NCI-H226 (cell line): Measurements from ENCODE around the gene RFX8.
A peak's percentile ranks its signal among the peaks of the same experiment; 100 is the strongest.
"Not testable (repeated sequence)": the region's sequence is repeated elsewhere in the genome, so short reads cannot be mapped to it uniquely, and the experiment has no call there.

Source experiments
- DNase-seq: peaks from one replicate; pipeline ENCODE4 v3.0.0-alpha.2; 2015

Gene RFX8

DNA sequence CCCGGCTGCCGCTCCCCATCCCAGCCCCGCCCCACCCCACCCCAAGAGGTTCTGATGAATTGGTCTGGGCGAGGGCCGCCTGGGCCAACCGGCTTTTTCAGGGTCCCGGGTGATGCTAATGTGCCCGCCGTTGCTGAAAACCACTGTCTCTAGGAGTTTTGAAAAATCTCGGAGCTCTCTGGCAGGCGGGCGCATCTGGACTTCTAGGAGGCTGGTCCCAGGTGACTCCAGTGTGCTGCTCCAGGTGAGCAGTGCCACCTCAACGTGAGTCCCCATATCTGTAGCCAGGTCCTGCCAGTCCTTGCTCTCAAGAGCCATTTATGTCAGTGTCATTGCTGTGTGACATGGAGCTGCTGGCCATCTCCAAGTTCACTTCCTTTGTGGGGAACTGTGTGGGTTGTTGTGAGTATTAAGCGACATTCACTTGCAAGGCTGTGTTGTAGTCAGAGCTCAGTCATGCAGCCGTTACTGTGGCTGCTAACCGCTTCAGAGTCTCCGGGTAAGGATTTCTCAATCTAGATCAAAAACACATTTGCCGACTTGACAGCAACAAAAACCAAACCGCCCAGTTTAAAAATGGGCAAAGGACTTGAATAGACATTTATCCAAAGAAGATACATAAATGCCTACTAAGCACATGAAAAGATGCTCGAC, at the start of gene RFX8:
Gene RFX8 (minus strand): TSS at position 382 of the 654 bp plus-strand sequence. CDS start 8,264 bp downstream, outside the sequence.
- no peak for DNase-seq

DNA sequence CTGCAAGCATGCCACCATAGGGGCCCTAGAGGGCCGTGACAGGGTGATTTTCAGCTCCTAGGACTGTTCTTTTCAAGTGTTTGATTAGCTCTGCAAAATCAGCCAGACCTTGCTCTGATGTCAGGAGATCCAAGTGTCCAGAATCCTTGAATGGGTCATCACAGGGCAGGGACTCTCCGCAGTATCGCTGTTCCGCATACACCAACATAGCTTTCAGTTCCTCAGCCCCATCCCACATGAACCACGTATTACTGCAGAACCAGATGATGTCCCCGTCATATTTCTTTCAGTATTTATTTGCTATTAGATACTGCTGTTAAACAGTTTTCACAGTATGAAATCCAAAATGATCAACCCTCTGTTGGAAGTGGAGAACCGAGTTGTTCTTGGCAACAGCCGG, 46.6 kb upstream of the RFX8 start:
- DNase-seq: no peak

DNA sequence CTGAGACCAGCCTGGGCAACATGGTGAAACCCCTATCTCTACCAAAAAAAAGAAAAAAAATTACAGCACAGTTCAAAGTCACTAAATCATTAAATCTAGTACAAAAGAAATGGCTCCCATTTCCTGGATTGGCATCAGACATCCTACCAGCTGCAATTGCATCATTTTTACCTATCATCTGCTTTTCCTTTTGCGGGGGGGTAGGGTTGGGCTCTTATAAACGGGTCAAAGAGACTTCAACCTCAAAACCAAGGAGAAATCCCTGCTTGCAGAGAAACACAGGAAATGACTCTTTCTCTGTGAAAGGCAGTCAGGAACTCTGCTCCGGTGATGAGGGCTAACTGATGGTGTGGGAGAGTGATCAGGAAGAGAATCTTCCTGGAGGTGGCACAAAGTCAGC, 45.3 kb upstream of the RFX8 start:
- peak; percentile 88 for DNase-seq

DNA sequence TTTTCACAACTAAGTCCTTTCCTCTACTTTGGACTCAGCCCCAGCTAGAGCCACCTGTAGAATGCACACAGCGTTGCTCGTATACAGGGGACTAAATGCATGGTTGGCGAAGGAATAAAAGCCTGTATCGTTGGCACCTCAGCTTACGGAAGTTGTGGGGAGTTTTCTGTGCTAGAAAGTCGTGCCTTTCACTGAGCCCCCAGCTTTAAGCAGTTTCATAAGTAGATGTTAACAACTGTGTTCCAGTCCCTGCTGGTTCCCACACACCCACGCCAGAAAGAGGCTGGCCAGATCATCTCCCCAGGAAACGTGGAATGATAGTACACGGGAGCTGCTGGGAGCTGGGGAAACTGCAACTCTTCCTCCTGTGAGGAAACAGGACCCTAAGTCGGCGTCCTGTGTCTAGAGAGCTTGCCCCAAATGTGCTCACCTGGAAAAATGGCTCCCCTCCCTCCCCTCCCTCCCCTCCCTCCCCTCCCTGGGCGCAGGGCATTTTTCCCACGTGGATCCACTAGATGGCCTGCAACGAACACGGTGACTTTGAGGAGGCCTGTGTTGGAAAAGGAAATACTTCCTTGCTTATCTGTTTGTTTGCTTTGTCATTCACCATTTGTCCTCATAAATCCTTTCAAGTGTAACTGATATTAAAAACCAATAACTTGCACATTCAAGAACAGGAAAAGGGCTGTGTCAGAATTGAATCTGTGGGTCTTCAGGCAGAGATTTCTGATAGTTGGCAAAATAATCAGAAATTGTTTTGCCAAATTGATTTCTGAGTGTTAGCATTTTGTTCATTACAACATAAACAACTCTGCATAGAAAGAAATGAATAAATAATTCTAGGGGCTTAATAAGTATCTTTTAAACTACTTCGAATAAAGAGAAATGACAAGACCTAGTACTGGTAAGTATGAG, 43.9 kb upstream of the RFX8 start:
- DNase-seq: peak; percentile 50

DNA sequence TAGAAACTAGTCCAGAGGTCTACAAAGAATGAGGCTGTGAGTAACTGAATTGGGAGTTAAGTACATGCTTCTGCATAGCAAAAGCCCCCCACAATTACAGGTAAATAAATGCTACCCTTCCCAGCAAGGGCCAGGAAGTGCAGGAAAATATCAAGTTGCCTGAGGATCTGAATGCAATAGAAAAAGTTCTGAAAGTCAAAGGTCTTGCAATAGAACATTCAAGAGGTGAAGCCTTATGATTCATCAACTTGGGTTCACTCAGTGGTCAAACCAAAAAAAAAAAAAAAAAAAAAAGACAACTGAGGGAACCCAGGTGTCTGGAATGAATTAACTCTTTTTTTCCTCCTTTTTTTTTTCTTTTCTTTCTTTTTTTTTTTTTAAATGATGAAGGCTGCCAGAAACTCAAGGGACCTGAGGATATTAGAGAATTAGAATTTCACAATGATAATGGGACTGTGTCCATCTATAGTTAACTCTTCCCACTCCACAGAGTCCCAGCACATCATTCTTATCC, 42.9 kb upstream of the RFX8 start:
- peak; percentile 48 for DNase-seq

DNA sequence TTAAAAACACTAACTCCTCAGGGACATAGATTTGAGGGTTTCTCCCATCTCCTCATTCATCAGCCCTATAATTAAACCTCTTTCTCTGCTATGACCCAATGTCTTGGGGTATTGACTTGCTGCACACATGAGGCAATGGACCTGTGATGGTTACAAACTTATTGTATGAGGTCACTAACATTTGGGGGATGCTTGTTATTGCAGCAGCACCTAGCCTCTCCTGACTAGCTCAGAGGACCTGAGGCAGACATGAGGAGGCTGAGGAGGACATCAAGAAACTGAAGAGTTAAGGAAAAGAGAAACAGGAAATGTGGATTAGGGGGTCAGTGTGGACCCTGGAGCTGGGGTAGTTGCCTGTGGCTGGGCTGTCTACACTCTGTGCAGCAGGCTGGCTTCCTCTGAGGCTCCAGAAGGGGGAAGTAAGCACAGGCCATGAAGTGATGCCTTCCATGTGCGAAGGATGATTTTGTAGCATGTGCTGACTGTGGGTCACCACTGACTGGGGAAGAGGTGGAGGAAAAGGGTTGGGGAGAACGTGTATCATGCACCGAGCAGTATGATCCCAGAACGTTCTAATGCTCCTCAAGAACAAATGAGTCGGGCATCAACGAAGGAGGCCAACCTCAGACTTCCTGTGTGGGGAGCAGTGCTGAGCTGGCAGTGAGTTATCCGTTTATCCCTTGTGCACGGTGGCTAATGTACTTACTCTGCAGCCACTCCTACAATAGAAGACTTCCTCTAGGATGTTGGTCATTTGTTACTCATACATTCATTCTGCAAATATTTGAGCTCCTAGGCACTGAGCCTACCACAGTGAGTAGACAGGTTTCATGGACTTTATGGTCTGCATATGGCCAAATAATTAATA, 42.1 kb upstream of the RFX8 start:
- DNase-seq: peak; percentile 98

DNA sequence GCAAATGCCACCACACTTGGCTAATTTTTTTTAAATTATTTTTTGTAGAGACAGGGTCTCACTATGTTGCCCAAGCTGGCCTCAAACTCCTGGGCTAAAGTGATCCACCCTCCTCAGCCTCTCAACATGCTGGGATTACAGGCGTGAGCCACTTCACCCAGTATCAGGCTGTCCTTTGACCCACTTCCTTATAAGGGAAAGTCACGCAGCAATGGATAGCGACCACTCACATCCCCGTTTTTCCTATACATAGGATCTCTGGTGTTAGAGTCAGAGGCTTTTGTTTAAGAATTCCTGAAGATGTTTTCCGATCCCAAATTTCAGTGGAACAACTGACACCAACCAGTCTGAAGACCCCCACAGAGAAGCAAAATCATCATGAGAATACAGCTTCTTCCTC, 41.4 kb upstream of the RFX8 start:
- DNase-seq: no peak

DNA sequence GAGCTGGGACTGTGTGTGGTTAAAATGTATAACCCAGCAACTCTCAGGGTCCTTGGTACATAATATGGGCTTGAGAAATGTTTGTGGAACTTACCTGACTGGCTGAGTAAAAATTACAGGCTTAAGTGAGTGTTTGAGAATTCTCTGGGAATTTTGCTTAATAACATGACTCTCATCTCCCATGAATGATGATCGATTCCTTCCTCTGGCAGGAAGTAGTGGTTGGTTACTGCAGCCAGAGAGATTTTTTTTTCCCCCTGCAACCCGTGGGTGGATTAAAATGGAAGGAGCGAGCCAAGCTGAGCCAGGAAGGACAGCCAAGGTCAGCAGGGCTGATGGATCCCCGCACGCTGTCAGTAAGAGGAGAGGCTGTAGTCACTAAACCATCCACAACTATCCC, 40.6 kb upstream of the RFX8 start:
- DNase-seq: no peak

DNA sequence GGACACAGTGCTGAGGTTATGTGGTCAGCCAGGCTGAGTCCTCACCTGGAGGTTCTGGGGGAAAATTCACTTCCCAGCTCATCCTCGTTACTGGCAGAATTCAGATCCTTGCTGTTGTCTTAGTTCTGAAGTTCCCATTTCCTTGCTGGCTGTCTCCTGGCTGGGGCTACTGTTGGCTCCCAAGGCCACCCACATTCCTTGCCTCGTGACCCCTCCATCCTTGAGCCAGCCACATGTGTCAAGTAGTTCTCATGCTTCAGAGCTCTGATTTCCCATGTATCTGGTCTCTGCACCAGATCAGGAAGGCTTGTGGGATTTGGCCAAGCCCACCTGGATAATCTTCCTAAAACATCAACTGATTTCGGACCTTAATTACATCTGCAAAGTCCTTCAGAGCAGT, 38.1 kb upstream of the RFX8 start:
- no peak for DNase-seq

DNA sequence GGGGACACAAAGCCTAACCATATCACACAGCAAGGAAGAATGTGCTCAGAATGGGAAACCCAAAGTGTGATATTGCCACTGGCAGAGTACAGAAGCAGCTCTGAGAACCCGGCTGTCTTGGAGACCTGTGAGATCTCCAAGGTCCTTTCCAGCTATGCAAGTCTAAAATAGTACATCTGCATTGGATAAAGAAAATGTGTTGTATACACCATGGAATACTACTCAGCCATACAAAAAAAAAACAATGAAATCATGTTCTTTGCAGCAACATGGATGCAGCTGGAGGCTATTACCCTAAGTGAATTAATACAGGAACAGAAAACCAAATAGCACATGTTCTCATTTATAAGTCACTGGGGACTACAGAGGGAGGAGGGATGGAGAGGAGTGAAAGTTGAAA, 36.5 kb upstream of the RFX8 start:
- DNase-seq: no peak

DNA sequence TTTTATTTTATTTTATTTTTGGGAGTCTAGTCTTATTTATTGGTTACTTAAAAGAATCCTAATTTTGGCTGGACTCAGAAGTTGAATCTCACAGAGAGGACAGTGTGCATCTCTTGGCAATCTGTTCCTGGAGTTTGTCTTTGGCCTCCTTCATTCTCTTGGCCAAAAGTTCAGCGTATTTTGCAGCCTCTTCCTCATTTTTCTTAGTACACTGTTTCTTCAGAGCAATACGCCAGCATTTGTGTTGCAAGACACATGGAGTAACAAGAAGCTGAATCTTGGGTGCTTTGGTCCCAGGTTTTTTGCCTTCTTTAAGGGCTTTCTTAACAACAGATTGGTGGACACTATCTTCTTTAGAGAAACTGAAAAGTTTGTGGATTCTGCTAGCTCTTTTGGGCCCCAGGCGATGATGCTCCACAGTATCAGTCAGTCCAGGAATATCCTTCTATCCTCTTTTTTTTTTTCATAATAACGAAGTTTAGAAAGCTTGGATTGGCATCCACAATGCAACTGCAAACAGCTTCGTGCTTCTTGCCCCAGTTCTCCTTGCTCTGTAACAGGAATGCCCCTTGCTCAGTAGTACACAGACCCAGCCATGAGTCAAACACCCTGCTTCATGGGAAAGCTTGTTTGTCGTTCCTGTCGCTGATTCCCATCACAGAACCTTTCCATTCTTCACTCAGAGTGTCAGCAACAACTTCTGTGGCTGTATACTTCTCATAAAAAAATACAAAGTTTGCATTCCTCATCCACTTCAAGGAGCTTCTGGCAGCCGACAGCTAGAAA, 34.8 kb upstream of the RFX8 start:
- no peak for DNase-seq

DNA sequence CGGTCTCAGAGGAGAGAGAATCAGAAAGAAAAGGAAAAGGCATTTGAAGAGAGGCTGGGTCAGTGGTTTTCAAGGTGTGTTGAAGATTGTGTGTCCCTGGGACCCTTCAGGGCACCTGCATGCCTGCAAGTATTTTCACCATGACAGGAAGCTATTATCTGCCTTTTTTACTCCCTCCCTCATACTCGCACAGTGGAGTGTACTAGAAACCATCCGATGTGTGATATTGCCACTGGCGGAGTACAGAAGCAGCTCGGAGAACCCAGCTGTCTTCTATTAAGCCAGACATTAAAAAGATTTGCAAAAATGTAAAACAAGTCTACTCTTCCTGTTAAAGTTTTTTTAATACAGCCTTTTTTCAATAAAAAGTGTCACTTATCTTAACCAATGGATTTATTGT, 33.7 kb upstream of the RFX8 start:
- no peak for DNase-seq

DNA sequence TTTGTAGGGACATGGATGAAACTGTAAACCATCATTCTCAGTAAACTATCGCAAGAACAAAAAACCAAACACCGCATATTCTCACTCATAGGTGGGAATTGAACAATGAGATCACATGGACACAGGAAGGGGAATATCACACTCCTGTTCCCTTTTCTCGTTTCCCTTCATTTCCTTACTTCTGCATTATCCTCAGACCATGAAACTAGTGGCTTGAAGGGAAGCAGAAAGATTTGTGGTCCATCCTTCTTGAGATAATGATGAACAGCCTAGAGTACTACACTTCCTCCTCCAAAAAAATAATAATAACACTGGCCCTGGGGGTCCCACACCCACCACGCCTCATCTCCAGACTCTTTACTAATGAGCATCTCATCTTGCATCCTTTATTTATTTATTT, 30.4 kb upstream of the RFX8 start:
- not testable (repeated sequence) for DNase-seq

DNA sequence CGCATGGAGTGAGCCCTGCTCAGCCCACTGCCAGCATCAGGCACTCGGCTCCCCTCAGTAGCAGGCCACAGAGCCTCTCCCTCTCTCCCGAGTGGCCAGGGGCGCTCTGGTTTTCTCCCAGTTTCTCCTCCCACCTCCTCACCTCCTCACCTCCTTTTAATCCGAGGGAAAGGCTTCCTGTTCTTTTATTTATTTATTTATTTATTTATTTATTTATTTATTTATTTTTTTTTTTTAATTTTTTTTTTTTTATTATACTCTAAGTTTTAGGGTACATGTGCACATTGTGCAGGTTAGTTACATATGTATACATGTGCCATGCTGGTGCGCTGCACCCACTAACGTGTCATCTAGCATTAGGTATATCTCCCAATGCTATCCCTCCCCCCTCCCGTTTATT, 29.8 kb upstream of the RFX8 start:
- not testable (repeated sequence) for DNase-seq

DNA sequence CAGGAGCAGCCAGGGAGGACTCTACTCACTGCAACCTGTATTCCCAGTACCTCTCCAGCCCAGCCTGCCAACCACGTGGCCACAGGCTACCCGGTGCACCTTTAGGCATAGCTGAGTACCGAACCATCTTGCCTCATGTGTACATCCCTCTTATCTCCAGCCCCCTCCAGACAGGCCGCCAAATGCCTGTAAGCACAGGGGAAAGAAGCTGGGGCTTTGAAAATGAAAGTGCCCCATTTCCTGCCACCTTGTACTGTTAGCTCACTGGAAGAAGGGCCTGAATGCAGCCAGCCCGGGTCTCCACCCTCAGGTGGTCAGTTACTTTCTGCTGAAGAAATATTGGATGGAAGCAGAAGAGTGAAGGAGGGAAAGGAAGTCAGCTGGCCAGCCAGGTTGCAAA, 27.2 kb upstream of the RFX8 start:
- DNase-seq: no peak

DNA sequence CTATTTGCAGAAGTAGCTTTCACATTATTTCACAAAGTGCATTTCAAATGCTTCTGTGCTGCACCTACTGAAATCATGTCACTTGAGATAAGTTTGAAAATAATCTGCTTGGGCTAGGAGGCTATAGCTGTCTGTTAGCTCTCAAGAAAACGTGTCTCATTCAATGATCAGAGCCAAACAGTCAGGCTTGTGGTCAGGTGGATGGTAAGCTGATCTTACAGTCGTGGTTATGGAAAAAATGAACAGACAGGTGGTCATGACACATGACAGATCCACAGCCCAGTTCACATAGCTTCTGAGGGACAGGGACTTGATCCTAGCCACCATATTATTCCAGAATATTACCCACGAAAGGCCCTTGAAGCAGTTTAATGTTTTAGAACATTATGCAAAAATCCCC, 26.5 kb upstream of the RFX8 start:
- no peak for DNase-seq

DNA sequence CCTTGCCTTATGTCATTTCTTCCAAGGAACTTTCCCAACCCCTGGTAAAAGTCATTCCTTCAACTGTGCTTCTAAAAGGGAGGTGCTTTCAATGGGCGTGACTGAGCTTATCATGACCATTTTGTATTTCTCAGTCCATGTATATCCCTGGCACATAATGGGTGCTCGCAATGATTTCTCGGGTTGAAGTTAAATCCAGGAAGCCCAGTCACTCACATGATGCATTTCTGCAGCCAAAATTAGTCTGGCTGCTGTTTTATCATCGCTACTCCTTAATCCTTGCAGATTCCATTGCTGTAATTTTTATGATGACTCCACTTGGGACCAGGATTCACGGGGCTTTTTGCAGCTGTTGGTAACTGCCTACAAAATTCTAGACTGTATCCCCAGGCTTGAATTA, 25.9 kb upstream of the RFX8 start:
- DNase-seq: peak; percentile 31

DNA sequence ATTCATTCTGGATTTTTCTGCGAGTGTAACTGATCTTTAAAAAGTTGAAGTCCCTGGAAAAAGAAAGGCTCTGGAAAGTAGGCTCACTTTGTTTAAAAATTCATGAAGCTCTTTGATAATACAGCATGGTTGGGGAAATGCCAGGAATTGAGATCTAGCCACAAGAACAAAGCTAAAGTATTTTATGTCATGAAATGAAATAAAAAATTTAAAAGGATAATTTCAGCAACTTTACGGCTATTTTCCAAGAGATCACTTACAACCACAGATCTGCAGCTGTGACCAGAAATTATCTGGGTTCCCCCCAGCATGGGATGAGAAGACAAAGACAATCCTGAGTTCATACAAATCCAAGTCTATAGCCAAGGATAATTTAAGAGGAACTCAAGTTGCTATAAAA, 25.3 kb upstream of the RFX8 start:
- DNase-seq: no peak

DNA sequence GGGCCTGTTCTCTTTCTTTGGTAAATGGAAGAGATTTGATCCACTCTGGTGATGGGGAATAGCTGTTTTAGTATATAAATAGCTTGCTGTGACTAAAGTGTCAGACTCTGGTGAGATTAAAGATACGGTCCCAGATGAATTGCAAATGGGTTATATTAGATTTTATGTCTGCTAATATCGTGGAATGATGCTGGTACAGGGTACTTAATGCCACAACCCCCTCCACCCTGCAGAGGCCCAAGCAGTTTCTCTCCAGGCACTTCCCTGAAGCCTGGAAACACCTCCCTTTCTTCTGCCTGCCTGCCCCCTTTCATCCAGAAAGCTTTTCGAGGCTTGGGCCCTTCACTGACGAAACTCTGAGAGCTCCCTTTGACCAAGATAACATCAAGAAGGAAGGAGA, 21.4 kb upstream of the RFX8 start:
- no peak for DNase-seq

DNA sequence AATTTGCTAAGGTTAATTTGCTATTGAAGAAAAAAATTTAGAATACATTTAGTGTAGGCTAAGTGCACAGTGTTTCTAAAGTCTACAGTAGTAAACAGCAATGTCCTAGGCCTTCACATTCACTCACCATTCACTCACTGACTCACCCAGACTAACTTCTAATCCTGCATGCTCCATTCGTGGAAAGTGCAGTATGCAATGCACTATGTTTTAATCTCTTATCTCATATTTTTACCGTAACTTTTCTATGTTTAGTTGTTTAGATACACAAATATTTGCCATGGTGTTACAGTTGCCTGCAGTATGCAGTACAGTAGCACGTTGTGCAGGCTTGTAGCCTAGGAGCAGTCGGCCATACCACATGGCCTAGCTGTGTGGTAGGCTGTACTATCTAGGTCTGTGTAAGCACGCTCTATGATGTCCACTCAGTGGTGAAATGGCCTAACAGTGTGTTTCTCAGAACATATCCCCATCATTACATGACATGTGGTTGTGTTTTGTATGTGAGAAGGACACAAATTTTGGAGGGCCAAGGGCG, 18.1 kb upstream of the RFX8 start:
- DNase-seq: no peak

DNA sequence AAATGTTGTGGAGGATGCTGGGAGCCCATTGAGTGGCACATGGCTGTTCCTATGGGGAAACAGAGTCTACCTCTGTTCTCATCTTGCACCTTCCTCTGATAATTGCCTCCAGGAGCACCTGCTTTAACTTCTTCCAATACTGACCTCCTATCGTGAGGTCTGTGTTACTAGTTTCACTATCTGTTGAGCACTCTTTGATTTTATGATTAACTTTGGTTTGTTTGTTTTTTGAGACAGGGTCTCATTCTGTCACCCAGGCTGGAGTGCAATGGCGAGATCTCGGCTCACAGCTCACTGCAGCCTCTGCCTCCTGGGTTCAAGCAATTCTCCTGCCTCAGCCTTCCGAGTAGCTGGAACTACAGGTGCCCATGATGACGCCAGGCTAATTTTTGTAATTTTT, 12.1 kb upstream of the RFX8 start:
- no peak for DNase-seq

DNA sequence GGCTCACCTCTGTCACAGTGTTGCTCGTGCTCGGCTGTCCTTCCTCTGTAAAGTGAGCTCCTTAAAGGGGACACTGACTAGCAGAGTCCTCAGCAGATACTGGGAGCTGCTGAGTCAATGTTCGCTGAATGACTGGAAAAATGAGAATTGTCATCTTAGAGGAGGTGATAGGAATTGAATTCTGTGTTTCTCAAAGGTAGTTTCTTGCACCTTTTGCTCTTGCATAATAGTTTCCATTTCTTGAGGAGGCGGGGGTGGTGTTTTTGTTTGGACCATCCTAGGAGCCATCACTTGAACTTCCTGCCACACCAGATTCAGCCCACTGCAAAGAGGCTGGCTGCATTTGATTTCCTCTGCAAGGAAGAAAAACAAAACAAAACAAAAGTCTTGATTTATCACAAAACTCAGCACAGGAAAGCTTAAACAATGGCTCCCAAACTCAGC, 11.4 kb upstream of the RFX8 start:
- no peak for DNase-seq
